HG03432 (cell line): ENCODE measurements around the gene XPOT.
A peak's percentile ranks its signal among the peaks of the same experiment; 100 is the strongest.

ENCODE experiments used
- ATAC-seq: cut with Tn5 transposase; IDR thresholded peaks from one replicate; pipeline ENCODE4 v1.9.1; 2021; ENCODE audit warnings: mild to moderate bottlenecking, moderate library complexity; ENCODE audit not compliant: unreplicated experiment

XPOT gene

GRCh38 chr12:64413884-64414283 lies 9.7 kb downstream of the XPOT start:
- ATAC-seq: no peak

- no peak for ATAC-seq
These were observed 14.0 kb downstream of the XPOT start for GRCh38 chr12:64418209-64418608.

GRCh38 chr12:64419696-64420095 lies 15.5 kb downstream of the XPOT start:
- ATAC-seq: no peak

GRCh38 chr12:64427988-64428387 lies 23.8 kb downstream of the XPOT start:
- ATAC-seq: no peak

GRCh38 chr12:64428956-64429355 lies 24.8 kb downstream of the XPOT start:
- no peak for ATAC-seq

GRCh38 chr12:64430886-64431285 lies 26.7 kb downstream of the XPOT start:
- no peak for ATAC-seq

- no peak for ATAC-seq
These were observed 27.6 kb downstream of the XPOT start for GRCh38 chr12:64431791-64432190.

- ATAC-seq: no peak
These were observed 29.7 kb downstream of the XPOT start for GRCh38 chr12:64433915-64434314.

GRCh38 chr12:64440100-64440499 lies 35.9 kb downstream of the XPOT start:
- ATAC-seq: no peak

- no peak for ATAC-seq
These were observed 41.3 kb downstream of the XPOT start for GRCh38 chr12:64445490-64445889.

GRCh38 chr12:64446295-64446694 lies 42.1 kb downstream of the XPOT start:
- ATAC-seq: no peak

- no peak for ATAC-seq
These were observed 46.0 kb downstream of the XPOT start for GRCh38 chr12:64450057-64450640.

- ATAC-seq: no peak
These were observed 46.7 kb downstream of the XPOT start for GRCh38 chr12:64450711-64451486.

- peak; percentile 95 for ATAC-seq
These were observed 47.7 kb downstream of the XPOT start, which contains the start of gene TBK1 for GRCh38 chr12:64451687-64452558. Gene TBK1, plus strand, starts transcription at chr12:64452120. Its CDS starts 3,751 bp downstream, at chr12:64455871.

- ATAC-seq: no peak
These were observed 48.6 kb downstream of the XPOT start for GRCh38 chr12:64452559-64453329.

GRCh38 chr12:64455506-64455905 lies 51.3 kb downstream of the XPOT start:
- no peak for ATAC-seq

- ATAC-seq: no peak
These were observed 51.9 kb downstream of the XPOT start for GRCh38 chr12:64456119-64456518.

- ATAC-seq: no peak
These were observed 52.8 kb downstream of the XPOT start for GRCh38 chr12:64457032-64457431.

GRCh38 chr12:64457466-64457865 lies 53.3 kb downstream of the XPOT start:
- ATAC-seq: peak; percentile 64

GRCh38 chr12:64457923-64458322 lies 53.7 kb downstream of the XPOT start:
- no peak for ATAC-seq

GRCh38 chr12:64459394-64459891 lies 55.3 kb downstream of the XPOT start:
- ATAC-seq: peak; percentile 46
